Mammary epithelial cell (primary cell): ENCODE measurements around the gene CREB5.

Experiments used
- EZH2 ChIP-seq: IDR thresholded peaks from 2 replicates; pipeline ENCODE4 v1.6.1; 2012; ENCODE audit warnings: low read length, inconsistent platforms, borderline replicate concordance
- TF ChIP-seq, protein P1 (sequence below), 2 donors: IDR thresholded peaks in 1 of 2; conservative IDR thresholded peaks in 1 of 2; 2 replicates each; pipeline ENCODE4 v1.5.1; 2011 to 2012; ENCODE audit warnings: inconsistent platforms in 2 of 2, low read length in 2 of 2, mild to moderate bottlenecking in 2 of 2, control low read depth in 1 of 2, low read depth in 1 of 2; ENCODE audit not compliant: insufficient read depth in 1 of 2; ENCODE audit errors: extremely low read depth in 1 of 2

DNA sequence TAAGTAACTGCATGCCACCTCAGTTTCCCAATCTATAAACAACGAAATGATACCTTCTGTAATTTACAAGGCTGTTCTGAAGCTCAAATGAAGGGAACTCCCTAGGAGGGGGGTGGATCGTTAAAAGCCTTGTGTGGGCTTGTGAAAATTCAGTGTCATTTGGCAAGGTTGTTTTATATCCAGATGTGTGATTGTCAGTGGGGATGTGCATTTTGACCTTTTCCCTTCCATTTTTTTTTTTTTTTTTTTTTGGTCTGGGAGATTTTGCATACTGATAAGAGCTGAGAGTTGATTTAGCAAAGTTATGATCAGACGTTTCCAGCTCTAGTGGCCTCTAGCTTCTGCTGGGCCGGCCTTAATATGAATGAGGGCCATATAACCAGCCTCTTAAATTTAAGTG, 22.8 kb downstream of the CREB5 start:
- TF ChIP-seq, protein P1, sequence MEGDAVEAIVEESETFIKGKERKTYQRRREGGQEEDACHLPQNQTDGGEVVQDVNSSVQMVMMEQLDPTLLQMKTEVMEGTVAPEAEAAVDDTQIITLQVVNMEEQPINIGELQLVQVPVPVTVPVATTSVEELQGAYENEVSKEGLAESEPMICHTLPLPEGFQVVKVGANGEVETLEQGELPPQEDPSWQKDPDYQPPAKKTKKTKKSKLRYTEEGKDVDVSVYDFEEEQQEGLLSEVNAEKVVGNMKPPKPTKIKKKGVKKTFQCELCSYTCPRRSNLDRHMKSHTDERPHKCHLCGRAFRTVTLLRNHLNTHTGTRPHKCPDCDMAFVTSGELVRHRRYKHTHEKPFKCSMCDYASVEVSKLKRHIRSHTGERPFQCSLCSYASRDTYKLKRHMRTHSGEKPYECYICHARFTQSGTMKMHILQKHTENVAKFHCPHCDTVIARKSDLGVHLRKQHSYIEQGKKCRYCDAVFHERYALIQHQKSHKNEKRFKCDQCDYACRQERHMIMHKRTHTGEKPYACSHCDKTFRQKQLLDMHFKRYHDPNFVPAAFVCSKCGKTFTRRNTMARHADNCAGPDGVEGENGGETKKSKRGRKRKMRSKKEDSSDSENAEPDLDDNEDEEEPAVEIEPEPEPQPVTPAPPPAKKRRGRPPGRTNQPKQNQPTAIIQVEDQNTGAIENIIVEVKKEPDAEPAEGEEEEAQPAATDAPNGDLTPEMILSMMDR (conservative IDR thresholded peaks at IDR 0.05 in 1 of 2, IDR thresholded peaks at IDR 0.05 in 1 of 2; ENCODE audit: extremely low read depth in 1 of 2, insufficient read depth in 1 of 2, low read depth in 1 of 2, low read length in 2 of 2) = no peak
- TF ChIP-seq EZH2 = no peak
